Lower leg skin (tissue), 4 donors: ENCODE results near the gene ITSN1. TPM values are rescaled to one million over a fixed set of nuclear protein-coding genes. Genes with fewer than 3 reads are reported as not detected.
"Not testable (repeated sequence)": the region's sequence is repeated elsewhere in the genome, so short reads cannot be mapped to it uniquely, and the experiment has no call there.

Experiments used
- DNase-seq, 2 donors: peaks; one replicate each; pipeline ENCODE4 v3.0.0-alpha.2; 2019; ENCODE audit warnings: low spot score in 2 of 2
- H3K4me3 ChIP-seq: fragments of 200-600 bp; sonication (generic); 2 replicates; pipeline ENCODE4 v1.5.1; 2017; ENCODE audit warnings: mild to moderate bottlenecking, low read depth; ENCODE audit not compliant: poor library complexity, severe bottlenecking
- POLR2A ChIP-seq, 2 donors: fragments of 450-650 bp; IDR thresholded peaks; one replicate each; pipeline ENCODE4 v1.6.1; 2016 to 2017; ENCODE audit warnings: antibody characterized with exemption in 2 of 2, mild to moderate bottlenecking in 1 of 2, moderate library complexity in 1 of 2
- WGBS, 2 donors: methylation state at CpG; one replicate each; pipeline ENCODE4 v1.1.5; 2018; 5-methylcytosine and 5-hydroxymethylcytosine counted together
- intact Hi-C: fragments of 100-400 bp; cut with DNase I; formaldehyde crosslinking; loops from one replicate; pipeline ENCODE4 v1.15.0; 2023; ENCODE audit warnings: low total_unique reads
- total RNA-seq, 4 donors: library from RNA; depleted of rRNA; stranded (reverse); fragments of >200 nt; gene quantifications; one replicate each; pipeline ENCODE4 v1.1.0, GENCODE V29; 2016
- TF ChIP-seq, protein P1 (sequence below), 3 donors: fragments of 450-650 bp; IDR thresholded peaks; one replicate each; pipeline ENCODE4 v1.5.1; 2016; ENCODE audit warnings: antibody characterized with exemption in 3 of 3, mild to moderate bottlenecking in 3 of 3, moderate library complexity in 2 of 3

ITSN1 gene
- total RNA-seq, 4 donors from 2014 or later: 17.4 to 39.5 (median 31.7) TPM

DNA sequence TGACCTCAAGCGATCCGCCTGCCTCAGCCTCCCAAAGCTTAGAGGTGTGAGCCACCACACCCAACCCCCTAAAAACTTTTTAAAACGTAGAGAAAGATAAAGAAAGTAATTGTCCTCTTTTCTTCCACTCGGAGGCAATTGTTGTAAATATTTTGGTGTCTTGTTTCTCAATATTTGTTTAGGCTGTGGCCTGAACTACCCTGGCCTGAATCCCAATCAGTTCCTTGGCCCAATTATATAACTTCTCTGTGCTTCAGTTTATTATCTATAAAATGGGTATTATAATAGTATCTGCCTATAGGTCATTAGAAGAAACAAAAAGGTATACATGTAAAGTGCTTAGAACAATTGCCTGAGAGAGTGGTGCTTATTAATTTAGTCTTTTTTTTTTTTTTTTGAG is 275.1 kb downstream of the ITSN1 start:
- intact Hi-C loops: no loop called here
- TF ChIP-seq, protein P1, sequence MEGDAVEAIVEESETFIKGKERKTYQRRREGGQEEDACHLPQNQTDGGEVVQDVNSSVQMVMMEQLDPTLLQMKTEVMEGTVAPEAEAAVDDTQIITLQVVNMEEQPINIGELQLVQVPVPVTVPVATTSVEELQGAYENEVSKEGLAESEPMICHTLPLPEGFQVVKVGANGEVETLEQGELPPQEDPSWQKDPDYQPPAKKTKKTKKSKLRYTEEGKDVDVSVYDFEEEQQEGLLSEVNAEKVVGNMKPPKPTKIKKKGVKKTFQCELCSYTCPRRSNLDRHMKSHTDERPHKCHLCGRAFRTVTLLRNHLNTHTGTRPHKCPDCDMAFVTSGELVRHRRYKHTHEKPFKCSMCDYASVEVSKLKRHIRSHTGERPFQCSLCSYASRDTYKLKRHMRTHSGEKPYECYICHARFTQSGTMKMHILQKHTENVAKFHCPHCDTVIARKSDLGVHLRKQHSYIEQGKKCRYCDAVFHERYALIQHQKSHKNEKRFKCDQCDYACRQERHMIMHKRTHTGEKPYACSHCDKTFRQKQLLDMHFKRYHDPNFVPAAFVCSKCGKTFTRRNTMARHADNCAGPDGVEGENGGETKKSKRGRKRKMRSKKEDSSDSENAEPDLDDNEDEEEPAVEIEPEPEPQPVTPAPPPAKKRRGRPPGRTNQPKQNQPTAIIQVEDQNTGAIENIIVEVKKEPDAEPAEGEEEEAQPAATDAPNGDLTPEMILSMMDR (IDR thresholded peaks at IDR 0.05): no peak
- no peak for TF ChIP-seq POLR2A (IDR thresholded peaks at IDR 0.05)
- no peak overlapping the region for H3K4me3 ChIP-seq
- WGBS, 2 donors: 81 to 82% methylated on average over 4 of the region's 4 CpGs
- DNase-seq: no peak

DNA sequence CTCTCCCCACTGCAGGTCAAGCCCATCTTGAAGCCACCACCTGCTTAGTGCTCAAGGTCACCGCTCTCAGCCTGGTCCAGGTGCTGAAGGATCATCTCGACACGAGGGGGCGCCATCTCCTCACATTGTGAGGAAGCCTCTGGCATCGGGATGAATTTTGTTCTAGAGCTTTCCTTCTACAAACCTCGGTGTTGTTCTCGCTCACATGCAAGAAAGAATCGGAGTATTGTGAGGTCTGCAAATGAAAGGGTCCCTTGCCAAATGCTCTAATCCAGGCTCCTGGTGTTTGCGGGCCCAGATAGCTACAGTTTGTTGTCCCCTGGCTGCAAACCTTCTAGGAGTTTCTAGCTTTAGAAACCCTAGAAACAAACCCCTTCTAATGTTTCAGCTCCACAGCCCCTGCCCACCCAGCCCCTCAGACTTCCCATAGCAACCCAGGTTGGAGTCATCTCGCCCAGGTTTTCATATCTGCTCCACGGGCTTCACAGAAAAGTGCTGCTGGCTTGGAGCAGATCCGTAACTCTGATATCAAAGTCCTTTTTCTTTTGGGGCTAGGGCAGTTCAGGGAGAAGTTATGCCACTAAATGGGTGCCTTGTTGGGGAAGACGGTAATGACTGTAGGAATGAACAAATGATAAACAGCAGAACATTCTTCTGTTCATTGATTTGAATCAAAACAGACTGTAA is 281.9 kb downstream of the ITSN1 start:
- 11 to 22% methylated on average over 13 of the region's 13 CpGs for WGBS, 2 donors
- no peak overlapping the region for H3K4me3 ChIP-seq
- TF ChIP-seq, protein P1 (IDR thresholded peaks at IDR 0.05): peak in 1 of 3 donors; percentile 68
- no peak for TF ChIP-seq POLR2A (IDR thresholded peaks at IDR 0.05)
- DNase-seq: peak; percentile 90 to 98
- intact Hi-C loops: loop anchor here (5.0 kb wide), 1 partner anchor 423 kb away; no protein-coding TSS in a partner anchor

DNA sequence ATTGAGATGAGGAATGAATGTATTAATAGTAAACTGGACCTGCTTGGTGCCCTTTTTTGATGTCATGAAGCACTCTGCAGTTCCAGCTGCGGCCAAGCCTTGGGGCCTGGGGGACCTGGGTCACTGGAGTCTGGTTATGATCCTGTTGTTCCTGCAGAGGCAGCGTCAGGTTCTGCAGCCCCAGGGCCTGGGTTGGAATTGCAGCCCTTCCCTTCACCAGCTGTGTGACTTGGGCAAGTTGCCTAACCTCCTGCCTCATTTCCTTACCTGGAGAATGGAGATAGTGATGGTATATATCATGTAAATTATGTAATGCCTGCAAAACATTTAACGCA is 282.4 kb downstream of the ITSN1 start:
- 56 to 62% methylated on average over 3 of the region's 3 CpGs for WGBS, 2 donors
- no peak overlapping the region for H3K4me3 ChIP-seq
- no peak for TF ChIP-seq POLR2A (IDR thresholded peaks at IDR 0.05)
- TF ChIP-seq, protein P1 (IDR thresholded peaks at IDR 0.05): no peak
- intact Hi-C loops: loop anchor here (5.0 kb wide), 1 partner anchor 423 kb away; no protein-coding TSS in a partner anchor
- peak in 1 of 2 donors; percentile 47 for DNase-seq

DNA sequence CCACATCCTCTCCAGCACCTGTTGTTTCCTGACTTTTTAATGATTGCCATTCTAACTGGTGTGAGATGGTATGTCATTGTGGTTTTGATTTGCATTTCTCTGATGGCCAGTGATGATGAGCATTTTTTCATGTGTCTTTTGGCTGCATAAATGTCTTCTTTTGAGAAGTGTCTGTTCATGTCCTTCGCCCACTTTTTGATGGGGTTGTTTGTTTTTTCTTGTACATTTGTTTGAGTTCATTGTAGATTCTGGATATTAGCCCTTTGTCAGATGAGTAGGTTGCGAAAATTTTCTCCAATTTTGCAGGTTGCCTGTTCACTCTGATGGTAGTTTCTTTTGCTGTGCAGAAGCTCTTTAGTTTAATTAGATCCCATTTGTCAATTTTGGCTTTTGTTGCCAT is 283.9 kb downstream of the ITSN1 start:
- intact Hi-C loops, DNase-seq, H3K4me3 ChIP-seq: not testable (repeated sequence)
- 95 to 97% methylated on average over 2 of the region's 2 CpGs for WGBS, 2 donors

DNA sequence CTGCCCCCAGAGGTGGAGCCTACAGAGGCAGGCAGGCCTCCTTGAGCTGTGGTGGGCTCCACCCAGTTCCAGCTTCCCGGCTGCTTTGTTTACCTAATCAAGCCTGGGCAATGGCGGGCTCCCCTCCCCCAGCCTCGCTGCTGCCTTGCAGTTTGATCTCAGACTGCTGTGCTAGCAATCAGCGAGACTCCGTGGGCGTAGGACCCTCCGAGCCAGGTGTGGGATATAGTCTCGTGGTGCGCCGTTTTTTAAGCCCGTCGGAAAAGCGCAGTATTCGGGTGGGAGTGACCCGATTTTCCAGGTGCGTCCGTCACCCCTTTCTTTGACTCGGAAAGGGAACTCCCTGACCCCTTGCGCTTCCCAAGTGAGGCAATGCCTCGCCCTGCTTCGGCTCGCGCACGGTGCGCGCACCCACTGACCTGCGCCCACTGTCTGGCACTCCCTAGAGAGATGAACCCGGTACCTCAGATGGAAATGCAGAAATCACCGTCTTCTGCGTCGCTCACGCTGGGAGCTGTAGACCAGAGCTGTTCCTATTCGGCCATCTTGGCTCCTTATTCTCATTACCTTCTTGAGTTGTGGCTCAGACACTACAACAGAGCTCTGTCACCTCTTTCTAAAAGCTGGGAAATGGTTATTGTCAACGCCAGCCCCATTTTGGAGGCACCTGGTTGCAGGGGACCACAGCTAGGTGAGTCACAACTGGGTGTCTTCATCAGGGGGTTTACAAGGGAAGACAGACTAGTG is 288.9 kb downstream of the ITSN1 start:
- intact Hi-C loops, H3K4me3 ChIP-seq, DNase-seq: not testable (repeated sequence)
- WGBS, 2 donors: 79 to 80% methylated on average over 8 to 15 of the region's 34 CpGs

DNA sequence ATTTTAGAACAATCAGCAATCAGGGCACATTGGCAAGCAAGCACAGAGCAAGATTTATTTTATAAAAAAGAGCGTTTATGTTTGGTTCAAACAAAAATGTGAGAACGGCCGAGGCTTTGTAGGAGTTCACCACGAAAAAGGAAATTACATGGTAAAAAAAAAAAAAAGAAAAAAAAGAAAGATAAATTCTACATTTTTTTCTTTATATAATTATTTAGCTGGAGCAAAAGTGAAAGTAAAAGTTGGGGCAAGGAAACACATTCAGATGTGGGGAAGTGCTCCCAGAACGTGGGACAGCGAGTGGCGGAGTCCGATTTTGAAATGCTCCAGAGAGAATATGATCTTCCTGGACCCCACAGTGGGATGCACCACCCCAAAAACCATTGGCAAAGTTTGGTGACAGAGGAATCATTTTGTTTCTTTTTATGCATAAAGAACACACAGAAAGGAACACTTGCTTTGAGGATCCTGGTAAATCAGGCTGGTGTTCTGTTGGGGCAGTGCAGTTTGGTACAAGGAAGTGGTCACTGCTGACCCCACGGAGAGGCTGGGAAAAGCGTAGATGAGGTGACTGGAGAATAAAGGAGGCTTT is 289.6 kb downstream of the ITSN1 start:
- TF ChIP-seq, protein P1 (IDR thresholded peaks at IDR 0.05): no peak
- no peak for TF ChIP-seq POLR2A (IDR thresholded peaks at IDR 0.05)
- intact Hi-C loops: no loop called here
- H3K4me3 ChIP-seq: no peak overlapping the region
- 22 to 30% methylated on average over 10 of the region's 10 CpGs for WGBS, 2 donors
- DNase-seq: no peak
